ENCODE data around the gene KRTAP10-2.

The KRTAP10-2 gene

GRCh38 chr21:44539991-44540666 is 11.2 kb downstream of the KRTAP10-2 start, which contains the start of gene KRTAP10-1:
TSS of gene KRTAP10-1 (minus strand) at chr21:44540195. CDS start at chr21:44540150, 45 bp downstream.
- no peak for TF ChIP-seq CTCF (IDR thresholded peaks at IDR 0.05; ENCODE audit: low read depth, low read length, missing control alignments)
- DNase-seq (ENCODE audit: extremely low read depth, low read depth), result no peak
- no peak within 1 kb of the TSS for H3K4me3 ChIP-seq (replicated peaks; ENCODE audit: low read depth, low read length)

- no peak for TF ChIP-seq CTCF (IDR thresholded peaks at IDR 0.05; ENCODE audit: low read depth, low read length, missing control alignments)
- DNase-seq (ENCODE audit: extremely low read depth, low read depth), result no peak
- H3K4me3 ChIP-seq (replicated peaks; ENCODE audit: low read depth, low read length), result no peak overlapping the region
These were observed 12.3 kb downstream of the KRTAP10-2 start for GRCh38 chr21:44539046-44539445.

DNA sequence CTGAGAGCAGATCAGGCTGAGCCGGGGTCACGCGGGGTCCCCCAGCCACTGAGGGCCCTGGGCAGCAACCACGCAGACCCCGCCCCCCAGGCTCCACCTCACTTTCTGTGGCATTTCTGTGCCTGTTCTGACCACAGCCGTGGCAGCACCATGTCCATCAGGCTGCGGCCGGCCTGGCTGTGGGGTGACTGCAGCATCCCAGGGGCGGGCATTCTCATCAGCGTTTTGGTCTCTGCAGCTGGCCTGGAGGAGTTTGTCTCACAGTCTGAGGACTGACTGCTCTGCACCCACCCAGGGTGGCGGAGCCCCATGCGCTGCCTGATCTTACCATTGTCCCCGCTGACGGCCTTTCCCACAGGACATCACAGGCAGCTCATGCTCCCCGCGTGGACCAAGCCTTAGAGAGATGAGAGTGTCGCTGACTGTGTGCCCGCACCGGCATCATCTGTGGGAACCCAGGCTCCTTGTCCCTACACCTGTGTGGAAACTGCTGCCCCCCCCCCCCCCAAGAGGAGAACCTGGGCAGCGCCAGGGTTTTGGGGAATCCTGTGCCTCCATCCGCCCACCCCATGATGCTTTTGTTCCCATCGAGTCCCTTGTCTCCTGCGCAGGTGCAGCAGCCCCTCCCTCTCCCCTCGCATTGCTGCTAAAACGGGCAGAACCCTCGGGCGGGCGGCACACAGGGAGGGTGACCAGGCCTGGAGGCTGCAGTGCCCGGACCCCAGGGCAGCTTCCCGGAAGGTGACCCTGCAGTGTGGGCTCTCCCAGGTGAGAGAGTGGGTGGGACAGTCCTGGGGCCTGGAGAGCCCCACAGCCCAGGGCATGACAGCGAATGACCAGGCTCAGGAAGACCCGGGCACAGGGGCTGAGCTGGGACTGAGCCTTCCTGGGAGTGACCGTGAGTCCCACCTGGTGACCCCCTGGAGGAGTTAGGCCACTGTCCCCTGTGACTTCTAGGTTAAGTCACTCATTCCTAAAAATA is 13.1 kb downstream of the KRTAP10-2 start:
- no peak for TF ChIP-seq CTCF (IDR thresholded peaks at IDR 0.05; ENCODE audit: low read depth, low read length, missing control alignments)

GRCh38 chr21:44535963-44536362 is 15.3 kb downstream of the KRTAP10-2 start:
- DNase-seq (ENCODE audit: extremely low read depth, low read depth), result no peak
- H3K4me3 ChIP-seq (replicated peaks; ENCODE audit: low read depth, low read length), result no peak overlapping the region
- no peak for TF ChIP-seq CTCF (IDR thresholded peaks at IDR 0.05; ENCODE audit: low read depth, low read length, missing control alignments)

More for the DNA sequence above, 13.1 kb downstream of the KRTAP10-2 start:
- no peak for DNase-seq (ENCODE audit: extremely low read depth, low read depth)
- no peak overlapping the region for H3K4me3 ChIP-seq (replicated peaks; ENCODE audit: low read depth, low read length)

GRCh38 chr21:44534688-44535087 is 16.6 kb downstream of the KRTAP10-2 start:
- no peak for TF ChIP-seq CTCF (IDR thresholded peaks at IDR 0.05; ENCODE audit: low read depth, low read length, missing control alignments)
- no peak for DNase-seq (ENCODE audit: extremely low read depth, low read depth)

DNA sequence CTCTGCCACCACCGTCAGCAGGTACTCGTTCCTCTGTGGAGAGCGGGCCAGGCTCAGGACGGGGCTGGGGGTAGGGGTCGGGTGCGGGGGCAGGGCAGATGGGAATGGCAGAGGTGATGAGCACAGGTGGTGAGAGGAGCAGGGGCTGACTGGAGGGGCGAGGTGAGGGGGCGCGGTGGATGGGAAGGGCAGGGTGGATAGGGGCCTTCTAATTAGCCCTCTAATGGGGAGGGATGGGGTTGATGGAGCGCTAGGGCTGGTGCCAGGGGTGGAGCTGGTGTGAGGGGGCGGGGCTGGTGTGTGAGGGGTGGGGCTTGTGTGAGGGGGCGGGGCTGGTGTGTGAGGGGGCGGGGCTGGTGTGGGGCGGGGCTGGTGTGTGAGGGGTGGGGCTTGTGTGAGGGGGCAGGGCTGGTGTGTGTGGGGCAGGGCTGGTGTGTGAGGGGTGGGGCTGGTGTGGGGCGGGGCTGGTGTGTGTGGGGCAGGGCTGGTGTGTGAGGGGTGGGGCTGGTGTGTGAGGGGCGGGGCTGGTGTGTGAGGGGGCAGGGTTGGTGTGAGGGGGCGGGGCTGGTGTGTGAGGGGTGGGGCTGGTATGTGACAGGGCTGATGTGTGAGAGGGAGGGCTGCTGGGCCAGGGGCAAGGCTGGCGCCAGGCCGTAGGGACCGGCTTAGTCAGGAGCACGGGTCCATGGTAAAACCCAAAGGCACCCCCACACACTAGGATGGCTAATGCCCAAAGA is 17.2 kb downstream of the KRTAP10-2 start:
- no peak for TF ChIP-seq CTCF (IDR thresholded peaks at IDR 0.05; ENCODE audit: low read depth, low read length, missing control alignments)
- H3K4me3 ChIP-seq (replicated peaks; ENCODE audit: low read depth, low read length), result no peak overlapping the region
- no peak for DNase-seq (ENCODE audit: extremely low read depth, low read depth)

More at GRCh38 chr21:44534688-44535087, 16.6 kb downstream of the KRTAP10-2 start:
- no peak overlapping the region for H3K4me3 ChIP-seq (replicated peaks; ENCODE audit: low read depth, low read length)

Data from HFF-Myc (cell line).